ENCODE measurements around the gene TMEM139.

DNA sequence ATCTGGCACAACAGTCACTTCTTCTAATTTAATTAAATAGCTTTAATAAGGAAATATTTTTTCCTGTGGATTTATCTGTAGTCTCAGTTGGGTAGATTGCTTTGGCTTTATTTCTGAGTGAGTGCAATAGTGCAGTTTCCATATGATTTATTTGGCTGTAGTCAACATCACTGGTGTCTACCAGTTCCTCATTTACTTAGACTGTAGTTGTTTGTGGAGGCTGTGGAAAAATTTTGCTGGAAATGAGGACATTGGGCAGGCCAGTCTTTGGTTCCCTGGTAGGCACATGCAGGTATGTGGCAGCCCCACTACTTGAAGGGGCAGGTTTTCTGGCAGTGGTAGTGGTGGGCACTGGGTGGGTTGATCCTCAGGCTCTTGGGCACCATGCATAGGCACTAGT, 47.4 kb upstream of the TMEM139 start:
- no peak for TF ChIP-seq CTCF (conservative IDR thresholded peaks at IDR 0.05; ENCODE audit: low read depth, low read length)
- TF ChIP-seq EZH2 (IDR thresholded peaks at IDR 0.05; ENCODE audit: borderline replicate concordance, low read depth, low read length, poor library complexity, severe bottlenecking): no peak

Measured in A673 (cell line).